Parathyroid adenoma (tissue), 2 donors: ENCODE measurements around the gene FAM83G.
"Not testable (repeated sequence)": the region's sequence is repeated elsewhere in the genome, so short reads cannot be mapped to it uniquely, and the experiment has no call there.

Source experiments
- H2AFZ ChIP-seq: fragments of 300-600 bp; sonication (generic); one replicate; pipeline ENCODE4 v1.7.0; 2017; ENCODE audit warnings: antibody characterized with exemption, mild to moderate bottlenecking
- H3K27ac ChIP-seq: fragments of 300-600 bp; sonication (generic); one replicate; pipeline ENCODE4 v1.7.0; 2017
- H3K27me3 ChIP-seq: fragments of 300-600 bp; sonication (generic); one replicate; pipeline ENCODE4 v1.7.0; 2017; ENCODE audit warnings: low read length; ENCODE audit not compliant: control insufficient read depth, insufficient read depth
- H3K36me3 ChIP-seq: fragments of 300-600 bp; sonication (generic); one replicate; pipeline ENCODE4 v1.7.0; 2017; ENCODE audit warnings: low read length; ENCODE audit not compliant: control insufficient read depth, insufficient read depth
- H3K4me1 ChIP-seq: fragments of 300-600 bp; sonication (generic); one replicate; pipeline ENCODE4 v1.7.0; 2017; ENCODE audit warnings: control low read depth
- H3K4me2 ChIP-seq: fragments of 300-600 bp; sonication (generic); one replicate; pipeline ENCODE4 v1.7.0; 2017; ENCODE audit warnings: low read length
- H3K4me3 ChIP-seq: fragments of 300-600 bp; sonication (generic); one replicate; pipeline ENCODE4 v1.7.0; 2017; ENCODE audit warnings: low read depth, low read length
- H3K79me2 ChIP-seq: fragments of 300-600 bp; sonication (generic); one replicate; pipeline ENCODE4 v1.7.0; 2017; ENCODE audit warnings: control low read depth
- H3K9ac ChIP-seq: fragments of 300-600 bp; sonication (generic); one replicate; pipeline ENCODE4 v1.7.0; 2017; ENCODE audit warnings: mild to moderate bottlenecking
- H3K9me3 ChIP-seq: fragments of 300-600 bp; sonication (generic); one replicate; pipeline ENCODE4 v1.7.0; 2017; ENCODE audit warnings: low read length; ENCODE audit not compliant: control insufficient read depth
- CTCF ChIP-seq: fragments of 300-600 bp; sonication (generic); IDR thresholded peaks from one replicate; pipeline ENCODE4 v1.7.0; 2017; ENCODE audit warnings: antibody characterized with exemption, mild to moderate bottlenecking
- donor health status: primary hyperparathyroidism.

Gene FAM83G

DNA sequence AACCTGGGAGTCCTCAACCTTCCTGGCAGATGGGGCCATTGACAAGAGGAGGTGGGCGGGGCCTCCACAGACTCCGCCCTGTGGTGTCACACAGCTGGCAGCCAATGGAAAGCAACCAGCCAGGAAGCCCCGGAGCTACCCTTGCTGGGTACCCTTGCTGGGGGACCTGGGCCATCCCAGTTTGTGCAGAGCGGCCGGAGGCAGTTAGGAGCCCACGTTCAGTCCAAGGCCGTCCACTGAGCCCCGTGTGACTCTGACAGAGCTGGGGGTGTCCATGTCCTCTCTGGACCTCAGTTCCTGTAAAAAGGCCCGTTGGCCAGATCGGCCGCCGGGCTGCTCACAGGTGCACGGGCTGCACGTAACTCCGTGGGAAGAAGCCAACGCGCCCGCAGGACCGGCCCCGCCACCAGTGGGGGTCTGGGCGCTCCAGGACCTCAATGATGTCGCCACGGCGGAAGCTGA, 17.1 kb upstream of the FAM83G start:
- Histone ChIP-seq H3K79me2 (no peaks in the 10 kb centered on the region), H3K4me3 (no peak overlapping the region), H3K27ac (no peak overlapping the region), H3K9me3 (no peaks in the 10 kb centered on the region), H3K36me3 (no peaks in the 10 kb centered on the region), H2AFZ (no peak overlapping the region), H3K9ac (no peak overlapping the region), H3K4me1 (no peaks in the 10 kb centered on the region), H3K27me3 (no peaks in the 10 kb centered on the region), H3K4me2 (no peak overlapping the region)
- TF ChIP-seq CTCF: no peak

GRCh38 chr17:19021011-19021621, 16.6 kb upstream of the FAM83G start:
- H3K4me1 ChIP-seq, H3K79me2 ChIP-seq, H3K9ac ChIP-seq, H3K27ac ChIP-seq, H3K9me3 ChIP-seq, H3K36me3 ChIP-seq, H3K4me2 ChIP-seq, H3K27me3 ChIP-seq, H2AFZ ChIP-seq, H3K4me3 ChIP-seq: not testable (repeated sequence)

- H2AFZ ChIP-seq: no peak overlapping the region
- no peaks in the 10 kb centered on the region for H3K36me3 ChIP-seq
- H3K79me2 ChIP-seq: no peaks in the 10 kb centered on the region
- no peaks in the 10 kb centered on the region for H3K4me1 ChIP-seq
- no peaks in the 10 kb centered on the region for H3K9me3 ChIP-seq
- no peak overlapping the region for H3K27ac ChIP-seq
- H3K9ac ChIP-seq: no peak overlapping the region
- no peaks in the 10 kb centered on the region for H3K27me3 ChIP-seq
- no peak overlapping the region for H3K4me3 ChIP-seq
- no peak for TF ChIP-seq CTCF
- no peak overlapping the region for H3K4me2 ChIP-seq
These were observed 15.5 kb upstream of the FAM83G start for GRCh38 chr17:19020016-19020415.

GRCh38 chr17:19019041-19019941, 14.7 kb upstream of the FAM83G start:
- TF ChIP-seq CTCF: no peak
- Histone ChIP-seq H3K4me2 (no peak overlapping the region), H2AFZ (no peak overlapping the region)

DNA sequence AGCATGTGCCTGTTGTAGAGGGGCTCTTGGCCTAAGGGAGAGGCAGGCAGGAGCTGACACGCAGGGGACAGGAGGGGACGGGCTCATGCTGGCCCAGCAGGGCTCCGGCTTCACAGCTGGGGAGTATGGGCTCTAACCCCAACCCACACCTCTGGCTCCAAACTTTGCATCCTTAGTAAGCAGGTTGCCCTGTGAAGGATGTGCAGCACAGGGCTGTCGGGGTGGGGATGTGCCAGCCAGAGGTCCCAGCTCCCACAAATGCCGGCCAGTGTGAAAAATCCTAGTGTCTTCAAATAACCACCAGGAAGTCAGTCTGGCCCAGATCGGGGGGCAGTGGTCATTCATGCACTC, 14.0 kb upstream of the FAM83G start:
- Histone ChIP-seq H3K9ac (no peak overlapping the region), H2AFZ (no peak overlapping the region), H3K79me2 (no peaks in the 10 kb centered on the region), H3K9me3 (no peaks in the 10 kb centered on the region), H3K4me1 (no peaks in the 10 kb centered on the region), H3K27me3 (no peaks in the 10 kb centered on the region), H3K4me3 (no peak overlapping the region), H3K36me3 (no peaks in the 10 kb centered on the region), H3K27ac (no peak overlapping the region), H3K4me2 (no peak overlapping the region)
- no peak for TF ChIP-seq CTCF

More at GRCh38 chr17:19019041-19019941, 14.7 kb upstream of the FAM83G start:
- Histone ChIP-seq H3K4me3 (no peak overlapping the region), H3K9me3 (no peaks in the 10 kb centered on the region), H3K27ac (no peak overlapping the region), H3K4me1 (no peaks in the 10 kb centered on the region), H3K9ac (no peak overlapping the region), H3K79me2 (no peaks in the 10 kb centered on the region), H3K27me3 (no peaks in the 10 kb centered on the region), H3K36me3 (no peaks in the 10 kb centered on the region)
